Lower lobe of right lung (tissue), 2 donors: ENCODE measurements around the gene FRAS1. TPM values are rescaled to one million over a fixed set of nuclear protein-coding genes. Genes with fewer than 3 reads are reported as not detected.

Experiments
- ATAC-seq, 2 donors: fragments of 200-7000 bp; cut with Tn5 transposase; one replicate each; pipeline ENCODE4 v1.9.1; 2020 to 2022; ENCODE audit warnings: mild to moderate bottlenecking in 2 of 2, moderate library complexity in 2 of 2
- DNase-seq: peaks from one replicate; pipeline ENCODE4 v3.0.0-alpha.2; 2020
- H3K27ac ChIP-seq: fragments of 200-600 bp; one replicate; pipeline ENCODE4 v1.8.0; 2022
- H3K27me3 ChIP-seq: fragments of 200-600 bp; one replicate; pipeline ENCODE4 v1.8.0; 2022; ENCODE audit warnings: low read depth
- H3K36me3 ChIP-seq: fragments of 200-600 bp; one replicate; pipeline ENCODE4 v1.8.0; 2022; ENCODE audit warnings: mild to moderate bottlenecking
- H3K4me1 ChIP-seq: fragments of 200-600 bp; one replicate; pipeline ENCODE4 v1.8.0; 2022
- H3K4me3 ChIP-seq: fragments of 200-600 bp; one replicate; pipeline ENCODE4 v1.8.0; 2022; ENCODE audit warnings: mild to moderate bottlenecking
- H3K9me3 ChIP-seq: fragments of 200-600 bp; one replicate; pipeline ENCODE4 v1.8.0; 2022
- intact Hi-C: fragments of 100-400 bp; cut with DNase I; formaldehyde crosslinking; loops from one replicate; pipeline ENCODE4 v1.11.0; 2022
- total RNA-seq: library from RNA; stranded (reverse); fragmentation: NEBNext Ultra II Directional; extraction: Animal tissue kit (Norgen Biotek cat#: 25700); gene quantifications from one replicate; pipeline ENCODE4 v1.2.1, GENCODE V29; 2021
- TF ChIP-seq, protein P1 (sequence below): fragments of 200-600 bp; IDR thresholded peaks from one replicate; pipeline ENCODE4 v1.8.0; 2022; ENCODE audit warnings: antibody characterized with exemption, mild to moderate bottlenecking
- donor health status: DM: no; HTN: yes; CAD: no; lungs with severe emphysema.

FRAS1 gene
- total RNA-seq, 1 donor from 2014 or later, result 9.2 TPM

DNA sequence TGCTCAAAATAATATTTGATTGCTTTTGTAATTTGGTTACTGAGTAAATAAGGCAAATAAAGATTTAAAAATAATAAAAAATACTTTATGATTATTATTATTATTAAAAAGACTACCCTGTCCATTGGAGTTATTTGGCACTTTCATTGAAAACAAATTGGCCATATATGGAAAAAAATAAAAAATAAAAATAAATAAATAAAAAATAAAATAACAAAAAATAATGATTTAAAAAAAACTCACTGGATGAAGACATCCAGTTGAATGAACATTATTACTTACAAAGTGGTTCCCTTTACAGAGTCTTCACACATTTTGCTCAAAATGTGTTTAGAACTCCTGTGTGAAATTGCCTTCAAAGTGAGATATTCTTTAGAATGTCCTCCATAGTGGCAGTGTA lies 353.1 kb downstream of the FRAS1 start:
- H3K36me3 ChIP-seq, result no peaks in the 10 kb centered on the region
- no peaks in the 10 kb centered on the region for H3K4me1 ChIP-seq
- no peak overlapping the region for H3K4me3 ChIP-seq
- H3K27me3 ChIP-seq, result no peaks in the 10 kb centered on the region
- DNase-seq, result no peak
- no peak for ATAC-seq
- TF ChIP-seq, protein P1, sequence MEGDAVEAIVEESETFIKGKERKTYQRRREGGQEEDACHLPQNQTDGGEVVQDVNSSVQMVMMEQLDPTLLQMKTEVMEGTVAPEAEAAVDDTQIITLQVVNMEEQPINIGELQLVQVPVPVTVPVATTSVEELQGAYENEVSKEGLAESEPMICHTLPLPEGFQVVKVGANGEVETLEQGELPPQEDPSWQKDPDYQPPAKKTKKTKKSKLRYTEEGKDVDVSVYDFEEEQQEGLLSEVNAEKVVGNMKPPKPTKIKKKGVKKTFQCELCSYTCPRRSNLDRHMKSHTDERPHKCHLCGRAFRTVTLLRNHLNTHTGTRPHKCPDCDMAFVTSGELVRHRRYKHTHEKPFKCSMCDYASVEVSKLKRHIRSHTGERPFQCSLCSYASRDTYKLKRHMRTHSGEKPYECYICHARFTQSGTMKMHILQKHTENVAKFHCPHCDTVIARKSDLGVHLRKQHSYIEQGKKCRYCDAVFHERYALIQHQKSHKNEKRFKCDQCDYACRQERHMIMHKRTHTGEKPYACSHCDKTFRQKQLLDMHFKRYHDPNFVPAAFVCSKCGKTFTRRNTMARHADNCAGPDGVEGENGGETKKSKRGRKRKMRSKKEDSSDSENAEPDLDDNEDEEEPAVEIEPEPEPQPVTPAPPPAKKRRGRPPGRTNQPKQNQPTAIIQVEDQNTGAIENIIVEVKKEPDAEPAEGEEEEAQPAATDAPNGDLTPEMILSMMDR, result no peak
- intact Hi-C loops, result no loop called here
- no peak overlapping the region for H3K27ac ChIP-seq
- H3K9me3 ChIP-seq, result no peaks in the 10 kb centered on the region

GRCh38 chr4:78410676-78411075 lies 353.6 kb downstream of the FRAS1 start:
- TF ChIP-seq, protein P1, result no peak
- DNase-seq (no peak), ATAC-seq (no peak)

GRCh38 chr4:78414116-78414515 lies 357.0 kb downstream of the FRAS1 start:
- DNase-seq (no peak), ATAC-seq (no peak)
- H3K4me3 ChIP-seq, result no peak overlapping the region
- H3K9me3 ChIP-seq, result no peaks in the 10 kb centered on the region
- intact Hi-C loops, result no loop called here
- H3K27me3 ChIP-seq, result no peaks in the 10 kb centered on the region
- H3K36me3 ChIP-seq, result no peaks in the 10 kb centered on the region
- TF ChIP-seq, protein P1, result no peak
- no peaks in the 10 kb centered on the region for H3K4me1 ChIP-seq
- H3K27ac ChIP-seq, result no peak overlapping the region

More at GRCh38 chr4:78410676-78411075, 353.6 kb downstream of the FRAS1 start:
- Histone ChIP-seq H3K27ac (no peak overlapping the region), H3K27me3 (no peaks in the 10 kb centered on the region), H3K9me3 (no peaks in the 10 kb centered on the region), H3K4me3 (no peak overlapping the region), H3K4me1 (no peaks in the 10 kb centered on the region), H3K36me3 (no peaks in the 10 kb centered on the region)
- intact Hi-C loops, result no loop called here

- H3K27ac ChIP-seq, result no peak overlapping the region
- H3K4me1 ChIP-seq, result no peaks in the 10 kb centered on the region
- no peaks in the 10 kb centered on the region for H3K27me3 ChIP-seq
- intact Hi-C loops, result no loop called here
- TF ChIP-seq, protein P1, result no peak
- H3K9me3 ChIP-seq, result no peaks in the 10 kb centered on the region
- no peak overlapping the region for H3K4me3 ChIP-seq
- DNase-seq (no peak), ATAC-seq (no peak)
- H3K36me3 ChIP-seq, result no peaks in the 10 kb centered on the region
Observed at GRCh38 chr4:78417603-78418002, 360.5 kb downstream of the FRAS1 start.

- H3K9me3 ChIP-seq, result no peaks in the 10 kb centered on the region
- no peak for ATAC-seq
- no peaks in the 10 kb centered on the region for H3K27me3 ChIP-seq
- no peaks in the 10 kb centered on the region for H3K36me3 ChIP-seq
- intact Hi-C loops, result no loop called here
- TF ChIP-seq, protein P1, result no peak
- no peak overlapping the region for H3K27ac ChIP-seq
- H3K4me3 ChIP-seq, result no peak overlapping the region
- no peaks in the 10 kb centered on the region for H3K4me1 ChIP-seq
- DNase-seq, result no peak
Observed at GRCh38 chr4:78418406-78418805, 361.3 kb downstream of the FRAS1 start.

DNA sequence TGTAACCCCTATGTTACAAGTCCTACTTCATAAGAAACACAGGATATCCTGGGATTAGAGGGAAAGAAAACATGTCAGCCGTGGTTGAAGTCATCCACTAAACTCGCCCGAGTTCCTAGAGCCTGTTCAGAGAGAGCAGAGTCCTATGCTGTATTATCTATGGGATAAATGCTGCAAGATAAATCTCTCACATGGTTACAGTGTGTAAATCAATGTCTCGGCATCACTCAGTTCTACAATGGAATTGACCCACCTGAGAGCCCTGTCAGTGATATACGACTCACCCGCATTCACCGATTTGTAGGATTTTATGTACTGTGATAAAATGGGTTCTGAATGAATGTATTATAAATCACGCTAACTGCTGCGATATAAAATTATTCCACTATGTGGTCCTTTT lies 366.7 kb downstream of the FRAS1 start:
- TF ChIP-seq, protein P1, result no peak
- Histone ChIP-seq H3K36me3 (no peaks in the 10 kb centered on the region), H3K27me3 (no peaks in the 10 kb centered on the region), H3K9me3 (no peaks in the 10 kb centered on the region), H3K27ac (no peak overlapping the region), H3K4me3 (no peak overlapping the region), H3K4me1 (no peaks in the 10 kb centered on the region)
- ATAC-seq (no peak), DNase-seq (no peak)
- intact Hi-C loops, result no loop called here
